Osteoblast (primary cell): ENCODE results near the gene SAMD8. TPM values are rescaled to one million over a fixed set of nuclear protein-coding genes. Genes with fewer than 3 reads are reported as not detected.

Experiments
- DNase-seq: peaks from one replicate; pipeline ENCODE4 v3.0.0; 2011; ENCODE audit warnings: low spot score, mixed read lengths; ENCODE audit not compliant: insufficient read length; ENCODE audit errors: missing footprints
- H2AFZ ChIP-seq: 2 replicates; pipeline ENCODE4 v1.6.0; 2011; ENCODE audit warnings: mild to moderate bottlenecking, low read length
- H3K27ac ChIP-seq: 2 replicates; pipeline ENCODE4 v1.5.1; 2011; ENCODE audit warnings: mild to moderate bottlenecking, low read depth, low read length, moderate library complexity
- H3K27me3 ChIP-seq: 2 replicates; pipeline ENCODE4 v1.6.0; 2012; ENCODE audit warnings: mild to moderate bottlenecking, control low read depth, inconsistent platforms, low read length, moderate library complexity; ENCODE audit not compliant: insufficient read depth
- H3K36me3 ChIP-seq: 2 replicates; pipeline ENCODE4 v1.5.1; 2011; ENCODE audit warnings: mild to moderate bottlenecking, low read length, control low read depth, moderate library complexity; ENCODE audit not compliant: insufficient read depth
- H3K4me1 ChIP-seq: 2 replicates; pipeline ENCODE4 v1.5.1; 2011; ENCODE audit warnings: mild to moderate bottlenecking, low read length, control low read depth, moderate library complexity; ENCODE audit not compliant: insufficient read depth
- H3K4me2 ChIP-seq: 2 replicates; pipeline ENCODE4 v1.6.0; 2011; ENCODE audit warnings: mild to moderate bottlenecking, low read length; ENCODE audit not compliant: insufficient read depth
- H3K4me3 ChIP-seq: fragments of 200-600 bp; sonication (generic); 3 replicates; pipeline ENCODE4 v1.5.1; 2012; ENCODE audit warnings: mild to moderate bottlenecking, low read length, inconsistent platforms; ENCODE audit not compliant: insufficient read depth
- H3K79me2 ChIP-seq: 2 replicates; pipeline ENCODE4 v1.6.0; 2012; ENCODE audit warnings: mild to moderate bottlenecking, low read length, control low read depth, inconsistent platforms; ENCODE audit not compliant: insufficient read depth
- H3K9me3 ChIP-seq: 2 replicates; pipeline ENCODE4 v1.5.1; 2011; ENCODE audit warnings: low read depth, low read length, control low read depth
- H4K20me1 ChIP-seq: 2 replicates; pipeline ENCODE4 v1.6.0; 2012; ENCODE audit warnings: mild to moderate bottlenecking, low read length, control low read depth; ENCODE audit not compliant: insufficient read depth
- CTCF ChIP-seq: IDR thresholded peaks from 2 replicates; pipeline ENCODE4 v1.5.1; 2011; ENCODE audit warnings: mild to moderate bottlenecking, low read depth, low read length, moderate library complexity; ENCODE audit errors: extremely low read depth
- total RNA-seq: library from RNA; depleted of rRNA; stranded (reverse); fragments of >200 nt; gene quantifications from 2 replicates; pipeline ENCODE4 v1.2.3, GENCODE V29; 2012

SAMD8 gene
- total RNA-seq, 1 donor = 31.5 TPM

GRCh38 chr10:75207857-75208144 is 96.3 kb downstream of the SAMD8 start:
- peaks cover 9% of the 10 kb centered on the region for H3K36me3 ChIP-seq
- H3K79me2 ChIP-seq = peaks cover 24% of the 10 kb centered on the region
- peak overlapping the region; percentile 10 for H3K27ac ChIP-seq
- TF ChIP-seq CTCF = no peak
- H3K4me3 ChIP-seq = no peak overlapping the region
- peak overlapping the region; percentile 13 for H3K4me2 ChIP-seq
- H4K20me1 ChIP-seq = peaks cover 8% of the 10 kb centered on the region
- H3K27me3 ChIP-seq = no peaks in the 10 kb centered on the region
- H3K4me1 ChIP-seq = peaks cover 30% of the 10 kb centered on the region
- DNase-seq = no peak
- H3K9me3 ChIP-seq = no peaks in the 10 kb centered on the region
- H2AFZ ChIP-seq = no peak overlapping the region

GRCh38 chr10:75208181-75208580 is 96.7 kb downstream of the SAMD8 start:
- Histone ChIP-seq H3K4me3 (no peak overlapping the region), H4K20me1 (peaks cover 8% of the 10 kb centered on the region), H3K9me3 (no peaks in the 10 kb centered on the region), H3K4me1 (peaks cover 26% of the 10 kb centered on the region), H2AFZ (no peak overlapping the region), H3K36me3 (peaks cover 13% of the 10 kb centered on the region), H3K79me2 (peaks cover 28% of the 10 kb centered on the region), H3K27ac (peak overlapping the region; percentile 10), H3K27me3 (no peaks in the 10 kb centered on the region), H3K4me2 (peak overlapping the region; percentile 13)
- TF ChIP-seq CTCF = no peak
- DNase-seq = peak; percentile 80

- Histone ChIP-seq H3K4me1 (peaks cover 26% of the 10 kb centered on the region), H3K4me2 (peak overlapping the region; percentile 100), H3K27ac (peak overlapping the region; percentile 100), H2AFZ (peak overlapping the region; percentile 99), H3K27me3 (no peaks in the 10 kb centered on the region), H3K9me3 (no peaks in the 10 kb centered on the region), H3K79me2 (peaks cover 36% of the 10 kb centered on the region), H4K20me1 (peaks cover 8% of the 10 kb centered on the region), H3K36me3 (peaks cover 22% of the 10 kb centered on the region), H3K4me3 (peak overlapping the region; percentile 99)
- no peak for TF ChIP-seq CTCF
- peak; percentile 29 for DNase-seq
These were observed 97.8 kb downstream of the SAMD8 start for GRCh38 chr10:75209086-75209920.

- no peak for TF ChIP-seq CTCF
- Histone ChIP-seq H3K27ac (peak overlapping the region; percentile 100), H3K9me3 (no peaks in the 10 kb centered on the region), H3K4me3 (peak overlapping the region; percentile 99), H3K4me2 (peak overlapping the region; percentile 100), H3K27me3 (no peaks in the 10 kb centered on the region), H4K20me1 (peaks cover 11% of the 10 kb centered on the region), H3K4me1 (peaks cover 26% of the 10 kb centered on the region), H2AFZ (peak overlapping the region; percentile 99), H3K36me3 (peaks cover 28% of the 10 kb centered on the region), H3K79me2 (peaks cover 42% of the 10 kb centered on the region)
- peak; percentile 92 for DNase-seq
These were observed 98.4 kb downstream of the SAMD8 start for GRCh38 chr10:75209921-75210281.
